Liver (tissue), 9 donors: ENCODE results near the gene SYNPR. TPM values are rescaled to one million over a fixed set of nuclear protein-coding genes. Genes with fewer than 3 reads are reported as not detected.

Experiments used
- DNase-seq: peaks from one replicate; pipeline ENCODE4 v3.0.0-alpha.2; 2017; ENCODE audit warnings: low spot score
- H3K27ac ChIP-seq, 2 donors: one replicate each; pipeline ENCODE4 v1.7.0; 2013; ENCODE audit warnings: inconsistent platforms in 2 of 2, low read length in 2 of 2, control low read depth in 1 of 2, low read depth in 1 of 2, mild to moderate bottlenecking in 1 of 2
- H3K27me3 ChIP-seq, 4 donors: one replicate each; pipeline versions ENCODE4 v1.6.1 to v1.7.0; 2013; ENCODE audit warnings: low read length in 3 of 4, inconsistent platforms in 1 of 4, mild to moderate bottlenecking in 1 of 4, moderate library complexity in 1 of 4; ENCODE audit not compliant: control insufficient read depth in 4 of 4, insufficient read depth in 4 of 4
- H3K36me3 ChIP-seq, 4 donors: one replicate each; pipeline versions ENCODE4 v1.6.1 to v1.7.0; 2013; ENCODE audit warnings: low read length in 3 of 4, mild to moderate bottlenecking in 3 of 4, low read depth in 1 of 4, moderate library complexity in 1 of 4; ENCODE audit not compliant: control insufficient read depth in 4 of 4, insufficient read depth in 3 of 4
- H3K4me1 ChIP-seq, 4 donors: one replicate each; pipeline versions ENCODE4 v1.6.1 to v1.7.0; 2013; ENCODE audit warnings: low read length in 3 of 4, mild to moderate bottlenecking in 3 of 4, moderate library complexity in 1 of 4; ENCODE audit not compliant: control insufficient read depth in 4 of 4, insufficient read depth in 4 of 4
- H3K4me3 ChIP-seq, 3 donors: one replicate each; pipeline versions ENCODE4 v1.6.1 to v1.7.0; 2013; ENCODE audit warnings: low read length in 3 of 3, control low read depth in 1 of 3, low read depth in 1 of 3, mild to moderate bottlenecking in 1 of 3
- H3K9ac ChIP-seq, 2 donors: one replicate each; pipeline ENCODE4 v1.7.0; 2013; ENCODE audit warnings: low read length in 2 of 2, mild to moderate bottlenecking in 2 of 2, moderate library complexity in 2 of 2, control low read depth in 1 of 2, low read depth in 1 of 2
- H3K9me3 ChIP-seq, 4 donors: one replicate each; pipeline versions ENCODE4 v1.6.1 to v1.7.0; 2013; ENCODE audit warnings: low read length in 3 of 4; ENCODE audit not compliant: control insufficient read depth in 4 of 4
- ATF3 ChIP-seq: IDR thresholded peaks from 2 replicates; pipeline ENCODE4 v1.6.1; 2016; ENCODE audit warnings: antibody characterized with exemption
- CTCF ChIP-seq: fragments of 150-350 bp; IDR thresholded peaks from 2 replicates; pipeline ENCODE4 v1.5.1; 2017; ENCODE audit warnings: improper control_type of control experiment, low read depth, low read length; ENCODE audit not compliant: missing input control
- EGR1 ChIP-seq, 2 donors: IDR thresholded peaks; 2 replicates each; pipeline ENCODE4 v1.6.1; 2016 to 2018; ENCODE audit warnings: antibody characterized with exemption in 2 of 2, low read depth in 2 of 2
- FOXA1 ChIP-seq: IDR thresholded peaks from 2 replicates; pipeline ENCODE4 v1.6.1; 2016; ENCODE audit warnings: antibody characterized with exemption
- FOXA2 ChIP-seq: IDR thresholded peaks from 2 replicates; pipeline ENCODE4 v1.6.1; 2016; ENCODE audit warnings: antibody characterized with exemption
- GABPA ChIP-seq, 2 donors: IDR thresholded peaks in 1 of 2; conservative IDR thresholded peaks in 1 of 2; 2 replicates each; pipeline ENCODE4 v1.6.1; 2016; ENCODE audit warnings: antibody characterized with exemption in 2 of 2, mild to moderate bottlenecking in 1 of 2, moderate library complexity in 1 of 2
- HNF4A ChIP-seq, 2 donors: conservative IDR thresholded peaks; 2 replicates each; pipeline ENCODE4 v1.6.1; 2016; ENCODE audit warnings: antibody characterized with exemption in 2 of 2, mild to moderate bottlenecking in 2 of 2
- HNF4G ChIP-seq: IDR thresholded peaks from 2 replicates; pipeline ENCODE4 v1.6.1; 2016; ENCODE audit warnings: antibody characterized with exemption
- JUND ChIP-seq, 2 donors: IDR thresholded peaks; 2 replicates each; pipeline ENCODE4 v1.6.1; 2016; ENCODE audit warnings: antibody characterized with exemption in 2 of 2
- MAX ChIP-seq: IDR thresholded peaks from 2 replicates; pipeline ENCODE4 v1.6.1; 2016; ENCODE audit warnings: antibody characterized with exemption
- NR2F2 ChIP-seq: IDR thresholded peaks from 2 replicates; pipeline ENCODE4 v1.6.1; 2016; ENCODE audit warnings: antibody characterized with exemption
- RAD21 ChIP-seq, 2 donors: IDR thresholded peaks; 2 replicates each; pipeline ENCODE4 v1.6.1; 2016; ENCODE audit warnings: antibody characterized with exemption in 2 of 2, mild to moderate bottlenecking in 2 of 2
- REST ChIP-seq: IDR thresholded peaks from 2 replicates; pipeline ENCODE4 v1.6.1; 2016; ENCODE audit warnings: antibody characterized with exemption, mild to moderate bottlenecking
- SP1 ChIP-seq: IDR thresholded peaks from 2 replicates; pipeline ENCODE4 v1.6.1; 2018; ENCODE audit warnings: antibody characterized with exemption, mild to moderate bottlenecking
- TAF1 ChIP-seq: conservative IDR thresholded peaks from 2 replicates; pipeline ENCODE4 v1.6.1; 2016; ENCODE audit warnings: antibody characterized with exemption, mild to moderate bottlenecking
- YY1 ChIP-seq: IDR thresholded peaks from 2 replicates; pipeline ENCODE4 v1.6.1; 2016; ENCODE audit warnings: antibody characterized with exemption, mild to moderate bottlenecking
- ZBTB33 ChIP-seq: IDR thresholded peaks from 2 replicates; pipeline ENCODE4 v1.6.1; 2016; ENCODE audit warnings: antibody characterized with exemption
- WGBS: extraction: QIAGEN DNeasy Blood & Tissue Kit; methylation state at CpG from one replicate; pipeline ENCODE4 v1.1.7; 2013; 5-methylcytosine and 5-hydroxymethylcytosine counted together
- polyA plus RNA-seq, 2 donors: library from polyadenylated mRNA; stranded (reverse) in 1 of 2; unstranded in 1 of 2; fragments of 200-250 nt in 1 of 2; fragments of >200 nt in 1 of 2; fragmentation: Nextera tagmentation in 1 of 2; extraction: Ambion mirVana in 1 of 2; gene quantifications; one replicate each; pipeline versions ENCODE4 v1.2.1 to v1.2.3, GENCODE V29; 2013 to 2015
- total RNA-seq, 2 donors: library from RNA; depleted of rRNA; stranded (reverse); fragments of >200 nt; gene quantifications; one replicate each; pipeline ENCODE4 v1.2.3, GENCODE V29; 2014
- donor health status: healthy.
- donor health status: healthy.
- donor health status: healthy.
- donor health status: healthy.
- donor health status: healthy.

SYNPR gene
- total and polyA plus RNA-seq, 4 donors = not detected

GRCh38 chr3:63429905-63430304 is 151.8 kb downstream of the SYNPR start:
- no peak overlapping the region for H3K27ac ChIP-seq
- H3K4me3 ChIP-seq = no peak overlapping the region
- no peaks in the 10 kb centered on the region for H3K4me1 ChIP-seq
- H3K36me3 ChIP-seq = no peaks in the 10 kb centered on the region
- peaks cover 0 to 1% (median 0%) of the 10 kb centered on the region in 4 donors for H3K9me3 ChIP-seq
- TF ChIP-seq EGR1 (IDR thresholded peaks at IDR 0.05; ENCODE audit: low read depth in 2 of 2) = no peak
- no peak for TF ChIP-seq TAF1
- TF ChIP-seq REST = no peak
- TF ChIP-seq HNF4A (conservative IDR thresholded peaks at IDR 0.05) = no peak
- no peak for TF ChIP-seq CTCF
- no peak for TF ChIP-seq NR2F2
- TF ChIP-seq JUND (IDR thresholded peaks at IDR 0.05) = no peak
- TF ChIP-seq HNF4G = no peak
- no peak for TF ChIP-seq FOXA2
- no peak for TF ChIP-seq FOXA1
- 54% methylated on average over 2 of the region's 2 CpGs for WGBS
- peaks cover 0 to 4% (median 0%) of the 10 kb centered on the region in 4 donors for H3K27me3 ChIP-seq
- H3K9ac ChIP-seq = no peak overlapping the region
- no peak for DNase-seq

GRCh38 chr3:63430875-63431274 is 152.8 kb downstream of the SYNPR start:
- TF ChIP-seq HNF4G (no peak), ZBTB33 (no peak), REST (no peak), NR2F2 (no peak), TAF1 (no peak), SP1 (no peak), HNF4A (conservative IDR thresholded peaks at IDR 0.05) (no peak), YY1 (no peak), RAD21 (IDR thresholded peaks at IDR 0.05) (no peak), FOXA1 (no peak), FOXA2 (no peak), GABPA (IDR thresholded peaks at IDR 0.05 in 1 of 2, conservative IDR thresholded peaks at IDR 0.05 in 1 of 2) (no peak), JUND (IDR thresholded peaks at IDR 0.05) (no peak), ATF3 (no peak), EGR1 (IDR thresholded peaks at IDR 0.05; ENCODE audit: low read depth in 2 of 2) (no peak), MAX (no peak), CTCF (no peak)
- H3K9ac ChIP-seq = no peak overlapping the region
- H3K4me1 ChIP-seq = no peaks in the 10 kb centered on the region
- no peaks in the 10 kb centered on the region for H3K36me3 ChIP-seq
- H3K4me3 ChIP-seq = no peak overlapping the region
- H3K27me3 ChIP-seq = peaks cover 0 to 4% (median 0%) of the 10 kb centered on the region in 4 donors
- no peak overlapping the region for H3K27ac ChIP-seq
- DNase-seq = no peak
- peaks cover 0 to 1% (median 0%) of the 10 kb centered on the region in 4 donors for H3K9me3 ChIP-seq
